Ovary (tissue), 3 donors: ENCODE data around the gene GTF2H3.

Source experiments
- POLR2A ChIP-seq: fragments of 450-650 bp; IDR thresholded peaks from one replicate; pipeline ENCODE4 v1.6.1; 2017; ENCODE audit warnings: antibody characterized with exemption, mild to moderate bottlenecking, moderate library complexity
- TF ChIP-seq, protein P1 (sequence below), 3 donors: fragments of 450-650 bp in 2 of 3; fragments of 200-600 bp in 1 of 3; IDR thresholded peaks; one replicate each; pipeline versions ENCODE4 v1.5.1 to v1.8.0; 2016 to 2022; ENCODE audit warnings: antibody characterized with exemption in 3 of 3, mild to moderate bottlenecking in 1 of 3
- donor health status: DM: no; HTN: no; CAD: no.

DNA sequence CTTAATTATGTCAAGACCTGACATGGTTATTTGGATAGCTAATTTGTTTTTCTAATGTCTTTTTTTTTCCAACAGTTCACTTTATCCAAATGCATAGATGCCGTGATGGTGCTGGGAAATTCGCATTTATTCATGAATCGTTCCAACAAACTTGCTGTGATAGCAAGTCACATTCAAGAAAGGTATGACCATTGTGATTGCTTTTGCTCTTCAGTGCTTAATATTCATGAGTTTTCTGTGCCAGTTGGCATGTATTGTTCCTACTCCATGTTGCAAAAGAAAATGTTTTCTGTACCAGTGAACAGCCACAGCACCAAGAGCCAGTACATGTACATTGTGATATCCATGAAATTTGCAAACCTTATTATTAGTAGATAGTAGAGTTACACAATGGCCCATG is 11.8 kb downstream of the GTF2H3 start:
- TF ChIP-seq, protein P1, sequence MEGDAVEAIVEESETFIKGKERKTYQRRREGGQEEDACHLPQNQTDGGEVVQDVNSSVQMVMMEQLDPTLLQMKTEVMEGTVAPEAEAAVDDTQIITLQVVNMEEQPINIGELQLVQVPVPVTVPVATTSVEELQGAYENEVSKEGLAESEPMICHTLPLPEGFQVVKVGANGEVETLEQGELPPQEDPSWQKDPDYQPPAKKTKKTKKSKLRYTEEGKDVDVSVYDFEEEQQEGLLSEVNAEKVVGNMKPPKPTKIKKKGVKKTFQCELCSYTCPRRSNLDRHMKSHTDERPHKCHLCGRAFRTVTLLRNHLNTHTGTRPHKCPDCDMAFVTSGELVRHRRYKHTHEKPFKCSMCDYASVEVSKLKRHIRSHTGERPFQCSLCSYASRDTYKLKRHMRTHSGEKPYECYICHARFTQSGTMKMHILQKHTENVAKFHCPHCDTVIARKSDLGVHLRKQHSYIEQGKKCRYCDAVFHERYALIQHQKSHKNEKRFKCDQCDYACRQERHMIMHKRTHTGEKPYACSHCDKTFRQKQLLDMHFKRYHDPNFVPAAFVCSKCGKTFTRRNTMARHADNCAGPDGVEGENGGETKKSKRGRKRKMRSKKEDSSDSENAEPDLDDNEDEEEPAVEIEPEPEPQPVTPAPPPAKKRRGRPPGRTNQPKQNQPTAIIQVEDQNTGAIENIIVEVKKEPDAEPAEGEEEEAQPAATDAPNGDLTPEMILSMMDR (IDR thresholded peaks at IDR 0.05): no peak
- no peak for TF ChIP-seq POLR2A
